Left ventricle myocardium inferior (tissue), 1 donor: ENCODE measurements around the gene FAM228A. TPM values are rescaled to one million over a fixed set of nuclear protein-coding genes. Genes with fewer than 3 reads are reported as not detected.

Experiments used
- DNase-seq: peaks from one replicate; pipeline ENCODE4 v3.0.0-alpha.2; 2020
- H3K27ac ChIP-seq: fragments of 200-600 bp; replicated peaks from 2 replicates; pipeline ENCODE4 v1.8.0; 2021
- H3K27me3 ChIP-seq: fragments of 200-600 bp; 2 replicates; pipeline ENCODE4 v1.8.0; 2021; ENCODE audit warnings: low read depth
- H3K36me3 ChIP-seq: fragments of 200-600 bp; 2 replicates; pipeline ENCODE4 v1.8.0; 2021
- H3K4me1 ChIP-seq: fragments of 200-600 bp; 2 replicates; pipeline ENCODE4 v1.8.0; 2021
- H3K4me3 ChIP-seq: fragments of 200-600 bp; 2 replicates; pipeline ENCODE4 v1.8.0; 2021; ENCODE audit warnings: mild to moderate bottlenecking, moderate library complexity
- H3K9me3 ChIP-seq: fragments of 200-600 bp; replicated peaks from 2 replicates; pipeline ENCODE4 v1.8.0; 2021
- CTCF ChIP-seq: fragments of 200-600 bp; IDR thresholded peaks from 2 replicates; pipeline ENCODE4 v1.8.0; 2021; ENCODE audit warnings: antibody characterized with exemption, mild to moderate bottlenecking, borderline replicate concordance
- intact Hi-C: fragments of 100-400 bp; cut with micrococcal nuclease; formaldehyde crosslinking; loops from one replicate; pipeline ENCODE4 v1.11.0; 2022
- total RNA-seq: library from RNA; stranded (reverse); fragmentation: NEBNext Ultra II Directional; extraction: Animal tissue kit (Norgen Biotek cat#: 25700); gene quantifications from one replicate; pipeline ENCODE4 v1.2.1, GENCODE V29; 2021
- donor health status: DM: no; HTN: yes; CAD: no; lungs with severe emphysema.

FAM228A gene
- total RNA-seq, 1 donor from 2014 or later: 0.11 TPM

DNA sequence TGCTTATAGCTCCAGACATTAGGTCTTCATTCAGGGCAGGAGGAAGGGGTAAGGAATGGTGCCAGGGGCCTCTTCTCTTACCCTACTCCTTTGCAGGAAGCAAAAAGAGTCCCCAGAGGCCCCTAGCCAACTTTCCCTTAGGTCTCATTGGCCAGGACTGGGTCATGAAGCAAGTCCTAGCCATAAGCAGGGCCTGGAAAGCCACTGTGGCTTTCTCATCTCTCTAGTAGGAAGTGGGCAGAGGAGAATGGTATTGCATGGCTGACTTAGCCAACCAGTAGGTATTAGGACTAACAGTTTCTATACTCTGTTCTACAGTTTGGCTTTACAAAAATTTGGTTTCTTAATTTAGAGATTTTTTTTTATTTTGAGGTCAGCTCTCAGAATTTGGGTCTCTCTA, 4.8 kb downstream of the FAM228A start:
- Histone ChIP-seq H3K27me3 (peaks cover 6% of the 10 kb centered on the region), H3K9me3 (no peaks in the 10 kb centered on the region), H3K36me3 (no peaks in the 10 kb centered on the region), H3K4me1 (no peaks in the 10 kb centered on the region), H3K4me3 (no peak overlapping the region), H3K27ac (no peak overlapping the region)
- DNase-seq: no peak
- intact Hi-C loops: no loop called here
- TF ChIP-seq CTCF: no peak

GRCh38 chr2:24181849-24182248, 7.0 kb downstream of the FAM228A start:
- H3K4me1 ChIP-seq: no peaks in the 10 kb centered on the region
- intact Hi-C loops: no loop called here
- TF ChIP-seq CTCF: no peak
- no peak overlapping the region for H3K4me3 ChIP-seq
- H3K27me3 ChIP-seq: no peaks in the 10 kb centered on the region
- H3K9me3 ChIP-seq: peaks cover 6% of the 10 kb centered on the region
- no peak overlapping the region for H3K27ac ChIP-seq
- no peak for DNase-seq
- no peaks in the 10 kb centered on the region for H3K36me3 ChIP-seq

DNA sequence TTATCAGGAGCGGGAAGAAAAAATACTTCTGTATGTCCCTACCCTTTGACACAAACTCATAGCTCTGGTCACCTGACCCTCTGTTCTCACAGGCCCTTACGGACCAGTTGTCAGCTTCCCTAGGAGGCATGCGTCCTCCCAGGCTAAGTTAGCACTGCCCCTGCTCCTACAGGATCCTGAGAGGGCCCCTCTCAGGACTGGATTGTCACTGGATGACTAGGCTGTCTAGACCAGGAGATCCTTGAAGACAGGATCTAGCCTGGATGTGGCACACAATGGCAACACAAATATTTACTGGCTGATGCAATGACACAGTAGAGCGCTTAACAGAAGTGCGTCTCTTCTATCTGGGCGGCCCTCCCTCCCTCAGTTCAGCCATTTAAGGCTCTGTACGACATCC, 7.7 kb downstream of the FAM228A start:
- no peak for DNase-seq
- TF ChIP-seq CTCF: no peak
- no peaks in the 10 kb centered on the region for H3K4me1 ChIP-seq
- no peak overlapping the region for H3K4me3 ChIP-seq
- H3K27me3 ChIP-seq: no peaks in the 10 kb centered on the region
- H3K27ac ChIP-seq: no peak overlapping the region
- H3K9me3 ChIP-seq: peaks cover 6% of the 10 kb centered on the region
- no peaks in the 10 kb centered on the region for H3K36me3 ChIP-seq
- intact Hi-C loops: no loop called here

- Histone ChIP-seq H3K36me3 (no peaks in the 10 kb centered on the region), H3K27ac (no peak overlapping the region), H3K4me1 (no peaks in the 10 kb centered on the region), H3K9me3 (peaks cover 6% of the 10 kb centered on the region), H3K4me3 (no peak overlapping the region), H3K27me3 (no peaks in the 10 kb centered on the region)
- no peak for TF ChIP-seq CTCF
- intact Hi-C loops: no loop called here
- DNase-seq: no peak
Measured at GRCh38 chr2:24183366-24184069, 8.7 kb downstream of the FAM228A start.

- no peaks in the 10 kb centered on the region for H3K27me3 ChIP-seq
- no peak overlapping the region for H3K4me3 ChIP-seq
- no peak overlapping the region for H3K27ac ChIP-seq
- DNase-seq: no peak
- TF ChIP-seq CTCF: no peak
- peaks cover 6% of the 10 kb centered on the region for H3K9me3 ChIP-seq
- no peaks in the 10 kb centered on the region for H3K36me3 ChIP-seq
- H3K4me1 ChIP-seq: no peaks in the 10 kb centered on the region
- intact Hi-C loops: no loop called here
Measured at GRCh38 chr2:24189551-24189950, 14.7 kb downstream of the FAM228A start.
